ENCODE measurements around the gene BAZ2B. TPM values are rescaled to one million over a fixed set of nuclear protein-coding genes. Genes with fewer than 3 reads are reported as not detected.

BAZ2B gene
- total and polyA plus RNA-seq, 9 of the 15 experiments (the other 6 are each of a cell fraction or from before 2014, with no cell fraction given), result 7.5 to 38.6 (median 19.8) TPM

DNA sequence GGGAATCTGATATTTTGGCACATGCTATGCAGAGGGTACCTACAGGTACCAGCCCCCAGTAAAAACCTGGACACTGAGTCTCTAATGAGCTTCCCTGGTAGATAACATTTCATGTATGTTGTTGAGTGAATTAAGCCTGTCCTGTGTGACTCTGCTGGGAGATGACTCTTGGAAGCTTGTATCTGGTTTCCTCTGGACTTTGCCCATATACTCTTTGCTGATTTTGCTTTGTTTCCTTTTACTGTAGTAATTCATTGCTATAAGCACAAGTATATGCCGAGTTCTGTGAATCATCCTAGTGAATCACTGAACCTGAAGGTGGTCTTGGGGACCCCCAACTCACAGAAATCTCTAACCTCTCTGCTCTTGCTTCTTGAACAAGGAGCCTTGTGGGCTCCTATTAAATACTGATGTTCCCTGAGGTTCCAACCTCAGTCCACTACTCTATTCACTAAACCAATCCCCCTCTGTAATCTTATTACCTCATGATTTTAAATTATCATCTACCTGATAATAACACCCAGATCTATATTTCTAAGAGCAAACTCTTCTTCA, 235.6 kb downstream of the BAZ2B start (continued):
- TF ChIP-seq, protein P1, sequence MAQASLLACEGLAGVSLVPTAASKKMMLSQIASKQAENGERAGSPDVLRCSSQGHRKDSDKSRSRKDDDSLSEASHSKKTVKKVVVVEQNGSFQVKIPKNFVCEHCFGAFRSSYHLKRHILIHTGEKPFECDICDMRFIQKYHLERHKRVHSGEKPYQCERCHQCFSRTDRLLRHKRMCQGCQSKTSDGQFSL (CRISPR knock-in tag; IDR thresholded peaks at IDR 0.05), result no peak
- TF ChIP-seq, protein P1 (tag; IDR thresholded peaks at IDR 0.05), result no peak
- TF ChIP-seq, protein P2, sequence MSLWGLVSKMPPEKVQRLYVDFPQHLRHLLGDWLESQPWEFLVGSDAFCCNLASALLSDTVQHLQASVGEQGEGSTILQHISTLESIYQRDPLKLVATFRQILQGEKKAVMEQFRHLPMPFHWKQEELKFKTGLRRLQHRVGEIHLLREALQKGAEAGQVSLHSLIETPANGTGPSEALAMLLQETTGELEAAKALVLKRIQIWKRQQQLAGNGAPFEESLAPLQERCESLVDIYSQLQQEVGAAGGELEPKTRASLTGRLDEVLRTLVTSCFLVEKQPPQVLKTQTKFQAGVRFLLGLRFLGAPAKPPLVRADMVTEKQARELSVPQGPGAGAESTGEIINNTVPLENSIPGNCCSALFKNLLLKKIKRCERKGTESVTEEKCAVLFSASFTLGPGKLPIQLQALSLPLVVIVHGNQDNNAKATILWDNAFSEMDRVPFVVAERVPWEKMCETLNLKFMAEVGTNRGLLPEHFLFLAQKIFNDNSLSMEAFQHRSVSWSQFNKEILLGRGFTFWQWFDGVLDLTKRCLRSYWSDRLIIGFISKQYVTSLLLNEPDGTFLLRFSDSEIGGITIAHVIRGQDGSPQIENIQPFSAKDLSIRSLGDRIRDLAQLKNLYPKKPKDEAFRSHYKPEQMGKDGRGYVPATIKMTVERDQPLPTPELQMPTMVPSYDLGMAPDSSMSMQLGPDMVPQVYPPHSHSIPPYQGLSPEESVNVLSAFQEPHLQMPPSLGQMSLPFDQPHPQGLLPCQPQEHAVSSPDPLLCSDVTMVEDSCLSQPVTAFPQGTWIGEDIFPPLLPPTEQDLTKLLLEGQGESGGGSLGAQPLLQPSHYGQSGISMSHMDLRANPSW (CRISPR knock-in tag; IDR thresholded peaks at IDR 0.05), result no peak
- no peak for TF ChIP-seq ZNF324 (CRISPR knock-in tag; IDR thresholded peaks at IDR 0.05)
- no peak for TF ChIP-seq KLF16 (IDR thresholded peaks at IDR 0.05)

DNA sequence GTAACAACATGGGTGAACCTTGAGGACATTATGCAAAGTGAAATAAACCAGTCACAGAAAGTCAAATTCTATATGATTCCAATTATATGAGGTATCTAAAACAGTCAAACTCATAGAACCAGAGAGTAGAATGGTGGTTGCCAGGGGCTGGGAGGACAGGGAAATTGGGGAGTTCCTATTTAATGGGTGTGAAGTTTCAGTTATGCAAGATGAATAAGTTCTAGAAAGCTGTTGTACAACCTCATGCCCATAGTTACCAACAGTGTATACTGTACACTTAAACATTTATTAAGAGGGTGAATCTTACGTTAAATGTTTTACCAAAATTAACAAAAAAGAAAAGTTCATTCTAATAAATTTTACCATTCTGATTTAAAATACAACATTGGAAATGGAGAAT, 237.2 kb downstream of the BAZ2B start:
- no peak overlapping the region for H3K9ac ChIP-seq (ENCODE audit: insufficient read depth in 1 of 2, low read depth in 2 of 2, low read length in 2 of 2)
- in situ Hi-C loops (cut with MboI) (no loop called here), intact Hi-C loops (cut with micrococcal nuclease) (no loop called here)
- ChIA-PET POLR2A (no interaction called here), CTCF (ENCODE audit: low intra/inter-chr PET ratio) (no interaction called here)
- DNase-seq (ENCODE audit: extremely low read depth in 1 of 4, low spot score in 3 of 4) (no peak), ATAC-seq (no peak), FAIRE-seq (no peak)
- no peak overlapping the region for H2AFZ ChIP-seq (ENCODE audit: low read depth, low read length)
- WGBS (ENCODE audit: insufficient coverage, low coverage, missing lambda C conversion rate), result 0% methylated on average over 1 of the region's 1 CpG
- H3K27ac ChIP-seq (ENCODE audit: extremely low read depth, low read depth, low read length), result no peak overlapping the region
- no peaks in the 10 kb centered on the region for H3K27me3 ChIP-seq (ENCODE audit: control insufficient read depth in 2 of 2, insufficient read depth in 2 of 2, low read length in 2 of 2)
- H3K36me3 ChIP-seq (ENCODE audit: control insufficient read depth, insufficient read depth, low read length), result no peaks in the 10 kb centered on the region
- no peaks in the 10 kb centered on the region for H3K4me1 ChIP-seq (replicated peaks in 1 of 2; ENCODE audit: control insufficient read depth in 2 of 2, insufficient read depth in 2 of 2, low read length in 2 of 2)
- H3K79me2 ChIP-seq (ENCODE audit: control insufficient read depth, insufficient read depth, low read length), result no peaks in the 10 kb centered on the region
- no TSS peak for BruUV-seq (replicated peaks)
- H4K20me1 ChIP-seq (replicated peaks; ENCODE audit: control insufficient read depth, insufficient read depth, low read length), result no peaks in the 10 kb centered on the region
- no peak overlapping the region for H3K4me3 ChIP-seq
- H3K4me2 ChIP-seq (ENCODE audit: insufficient read depth, low read length), result no peak overlapping the region
- no peaks in the 10 kb centered on the region for H3K9me1 ChIP-seq (ENCODE audit: control insufficient read depth, insufficient read depth, low read length)
- no peaks in the 10 kb centered on the region for H3K9me3 ChIP-seq (replicated peaks; ENCODE audit: control insufficient read depth, insufficient read depth, low read depth, low read length)
- no peak for TF ChIP-seq SMC3 (conservative IDR thresholded peaks at IDR 0.05; ENCODE audit: insufficient read depth, low read depth, low read length)
- TF ChIP-seq RBM14 (IDR thresholded peaks at IDR 0.05; ENCODE audit: borderline replicate concordance, insufficient read depth, low read depth, low read length), result no peak
- TF ChIP-seq, protein P3, sequence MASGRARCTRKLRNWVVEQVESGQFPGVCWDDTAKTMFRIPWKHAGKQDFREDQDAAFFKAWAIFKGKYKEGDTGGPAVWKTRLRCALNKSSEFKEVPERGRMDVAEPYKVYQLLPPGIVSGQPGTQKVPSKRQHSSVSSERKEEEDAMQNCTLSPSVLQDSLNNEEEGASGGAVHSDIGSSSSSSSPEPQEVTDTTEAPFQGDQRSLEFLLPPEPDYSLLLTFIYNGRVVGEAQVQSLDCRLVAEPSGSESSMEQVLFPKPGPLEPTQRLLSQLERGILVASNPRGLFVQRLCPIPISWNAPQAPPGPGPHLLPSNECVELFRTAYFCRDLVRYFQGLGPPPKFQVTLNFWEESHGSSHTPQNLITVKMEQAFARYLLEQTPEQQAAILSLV (tag; IDR thresholded peaks at IDR 0.05), result no peak
- no peak for TF ChIP-seq CAMTA2 (CRISPR knock-in tag; conservative IDR thresholded peaks at IDR 0.05)
- TF ChIP-seq MTA2 (IDR thresholded peaks at IDR 0.05; ENCODE audit: low read depth), result no peak
- no peak for TF ChIP-seq KDM5B (IDR thresholded peaks at IDR 0.05; ENCODE audit: insufficient replicate concordance, low read depth, low read length)
- TF ChIP-seq CEBPG (CRISPR knock-in tag; IDR thresholded peaks at IDR 0.05), result no peak
- TF ChIP-seq CEBPG (tag; conservative IDR thresholded peaks at IDR 0.05 in 1 of 2, IDR thresholded peaks at IDR 0.05 in 1 of 2), result no peak
- TF ChIP-seq MAZ (CRISPR knock-in tag; conservative IDR thresholded peaks at IDR 0.05 in 1 of 2, IDR thresholded peaks at IDR 0.05 in 1 of 2), result no peak
- TF ChIP-seq LARP7 (IDR thresholded peaks at IDR 0.05), result no peak
- TF ChIP-seq SOX6 (IDR thresholded peaks at IDR 0.05), result no peak
- TF ChIP-seq ZNF133 (CRISPR knock-in tag; IDR thresholded peaks at IDR 0.05), result no peak
- TF ChIP-seq RNF2 (IDR thresholded peaks at IDR 0.05), result no peak
- no peak for TF ChIP-seq SAFB2 (IDR thresholded peaks at IDR 0.05; ENCODE audit: borderline replicate concordance, low read depth, low read length, severe bottlenecking)

All from K562 (cell line).